ENCODE data around the gene RAVER2. TPM values are rescaled to one million over a fixed set of nuclear protein-coding genes. Genes with fewer than 3 reads are reported as not detected.
A peak's percentile ranks its signal among the peaks of the same experiment; 100 is the strongest.

Gene RAVER2
- total and polyA plus RNA-seq, 2 experiments from 2014 or later, result 7.8 to 24.6 TPM

DNA sequence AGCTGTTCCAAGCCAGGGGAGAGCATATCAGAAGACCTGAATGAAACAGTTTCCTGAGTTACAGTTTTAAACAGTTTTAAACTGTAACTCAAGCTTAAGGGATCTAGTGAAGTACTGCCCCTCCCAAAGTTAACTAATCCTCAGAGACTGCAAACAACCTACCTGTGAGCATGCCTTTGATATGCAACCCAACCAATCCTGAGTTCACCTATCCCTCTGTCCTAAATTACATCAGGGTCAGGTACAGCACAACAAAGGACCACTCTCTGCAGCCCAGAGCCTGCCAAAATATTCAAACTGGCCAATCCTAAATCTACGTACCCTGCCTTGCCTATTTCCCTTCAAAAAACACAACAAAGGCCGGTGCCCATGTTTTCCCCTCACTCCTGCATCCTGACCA is 32.8 kb upstream of the RAVER2 start:
- H3K27me3 Mint-ChIP-seq (ENCODE audit: insufficient read depth, low read depth, poor library complexity), result no peaks in the 10 kb centered on the region
- Histone ChIP-seq H3K36me3 (ENCODE audit: insufficient read depth) (no peaks in the 10 kb centered on the region), H3K4me1 (ENCODE audit: insufficient read depth) (peaks cover 8% of the 10 kb centered on the region; the same call in 1 of the 2 replicates), H3K27me3 (ENCODE audit: insufficient read depth) (no peaks in the 10 kb centered on the region), H3K4me3 (no peak overlapping the region), H3K4me2 (no peak overlapping the region), H2AFZ (peak overlapping the region; percentile 90), H3F3A (replicated peaks; ENCODE audit: low read depth) (no peaks in the 10 kb centered on the region), H3K79me2 (replicated peaks; ENCODE audit: insufficient read depth) (no peaks in the 10 kb centered on the region), H3K9me2 (ENCODE audit: insufficient read depth) (no peaks in the 10 kb centered on the region), H3K27ac (ENCODE audit: low read depth) (no peak overlapping the region), H4K20me1 (replicated peaks; ENCODE audit: insufficient read depth) (no peaks in the 10 kb centered on the region)
- no peak overlapping the region; the same call in 1 of the 2 replicates for H3K27ac Mint-ChIP-seq
- no peak overlapping the region for H3K4me3 Mint-ChIP-seq
- no peak for DNase-seq (ENCODE audit: low spot score)
- peak; percentile 94 for ATAC-seq
- H3K36me3 Mint-ChIP-seq (ENCODE audit: low read depth), result no peaks in the 10 kb centered on the region
- H3K4me1 Mint-ChIP-seq, result peaks cover 8% of the 10 kb centered on the region
- TF ChIP-seq EZH2 (IDR thresholded peaks at IDR 0.05; ENCODE audit: low read depth, unreplicated experiment) (no peak), CREB1 (CRISPR knock-in tag; IDR thresholded peaks at IDR 0.05; ENCODE audit: low read depth) (no peak), EZH2phosphoT487 (IDR thresholded peaks at IDR 0.05; ENCODE audit: unreplicated experiment) (no peak), ZNF114 (CRISPR knock-in tag; IDR thresholded peaks at IDR 0.05) (no peak), STAT1 (IDR thresholded peaks at IDR 0.05; ENCODE audit: unreplicated experiment) (no peak), NANOG (IDR thresholded peaks at IDR 0.05; ENCODE audit: borderline replicate concordance) (no peak), JUNB (IDR thresholded peaks at IDR 0.05; ENCODE audit: unreplicated experiment) (no peak), ZNF331 (CRISPR knock-in tag; IDR thresholded peaks at IDR 0.05; ENCODE audit: low read depth) (no peak), POLR2AphosphoS5 (IDR thresholded peaks at IDR 0.05; ENCODE audit: low read depth) (no peak)
- TF ChIP-seq, protein P1, sequence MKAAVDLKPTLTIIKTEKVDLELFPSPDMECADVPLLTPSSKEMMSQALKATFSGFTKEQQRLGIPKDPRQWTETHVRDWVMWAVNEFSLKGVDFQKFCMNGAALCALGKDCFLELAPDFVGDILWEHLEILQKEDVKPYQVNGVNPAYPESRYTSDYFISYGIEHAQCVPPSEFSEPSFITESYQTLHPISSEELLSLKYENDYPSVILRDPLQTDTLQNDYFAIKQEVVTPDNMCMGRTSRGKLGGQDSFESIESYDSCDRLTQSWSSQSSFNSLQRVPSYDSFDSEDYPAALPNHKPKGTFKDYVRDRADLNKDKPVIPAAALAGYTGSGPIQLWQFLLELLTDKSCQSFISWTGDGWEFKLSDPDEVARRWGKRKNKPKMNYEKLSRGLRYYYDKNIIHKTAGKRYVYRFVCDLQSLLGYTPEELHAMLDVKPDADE (IDR thresholded peaks at IDR 0.05), result no peak
- TF ChIP-seq, protein P2, sequence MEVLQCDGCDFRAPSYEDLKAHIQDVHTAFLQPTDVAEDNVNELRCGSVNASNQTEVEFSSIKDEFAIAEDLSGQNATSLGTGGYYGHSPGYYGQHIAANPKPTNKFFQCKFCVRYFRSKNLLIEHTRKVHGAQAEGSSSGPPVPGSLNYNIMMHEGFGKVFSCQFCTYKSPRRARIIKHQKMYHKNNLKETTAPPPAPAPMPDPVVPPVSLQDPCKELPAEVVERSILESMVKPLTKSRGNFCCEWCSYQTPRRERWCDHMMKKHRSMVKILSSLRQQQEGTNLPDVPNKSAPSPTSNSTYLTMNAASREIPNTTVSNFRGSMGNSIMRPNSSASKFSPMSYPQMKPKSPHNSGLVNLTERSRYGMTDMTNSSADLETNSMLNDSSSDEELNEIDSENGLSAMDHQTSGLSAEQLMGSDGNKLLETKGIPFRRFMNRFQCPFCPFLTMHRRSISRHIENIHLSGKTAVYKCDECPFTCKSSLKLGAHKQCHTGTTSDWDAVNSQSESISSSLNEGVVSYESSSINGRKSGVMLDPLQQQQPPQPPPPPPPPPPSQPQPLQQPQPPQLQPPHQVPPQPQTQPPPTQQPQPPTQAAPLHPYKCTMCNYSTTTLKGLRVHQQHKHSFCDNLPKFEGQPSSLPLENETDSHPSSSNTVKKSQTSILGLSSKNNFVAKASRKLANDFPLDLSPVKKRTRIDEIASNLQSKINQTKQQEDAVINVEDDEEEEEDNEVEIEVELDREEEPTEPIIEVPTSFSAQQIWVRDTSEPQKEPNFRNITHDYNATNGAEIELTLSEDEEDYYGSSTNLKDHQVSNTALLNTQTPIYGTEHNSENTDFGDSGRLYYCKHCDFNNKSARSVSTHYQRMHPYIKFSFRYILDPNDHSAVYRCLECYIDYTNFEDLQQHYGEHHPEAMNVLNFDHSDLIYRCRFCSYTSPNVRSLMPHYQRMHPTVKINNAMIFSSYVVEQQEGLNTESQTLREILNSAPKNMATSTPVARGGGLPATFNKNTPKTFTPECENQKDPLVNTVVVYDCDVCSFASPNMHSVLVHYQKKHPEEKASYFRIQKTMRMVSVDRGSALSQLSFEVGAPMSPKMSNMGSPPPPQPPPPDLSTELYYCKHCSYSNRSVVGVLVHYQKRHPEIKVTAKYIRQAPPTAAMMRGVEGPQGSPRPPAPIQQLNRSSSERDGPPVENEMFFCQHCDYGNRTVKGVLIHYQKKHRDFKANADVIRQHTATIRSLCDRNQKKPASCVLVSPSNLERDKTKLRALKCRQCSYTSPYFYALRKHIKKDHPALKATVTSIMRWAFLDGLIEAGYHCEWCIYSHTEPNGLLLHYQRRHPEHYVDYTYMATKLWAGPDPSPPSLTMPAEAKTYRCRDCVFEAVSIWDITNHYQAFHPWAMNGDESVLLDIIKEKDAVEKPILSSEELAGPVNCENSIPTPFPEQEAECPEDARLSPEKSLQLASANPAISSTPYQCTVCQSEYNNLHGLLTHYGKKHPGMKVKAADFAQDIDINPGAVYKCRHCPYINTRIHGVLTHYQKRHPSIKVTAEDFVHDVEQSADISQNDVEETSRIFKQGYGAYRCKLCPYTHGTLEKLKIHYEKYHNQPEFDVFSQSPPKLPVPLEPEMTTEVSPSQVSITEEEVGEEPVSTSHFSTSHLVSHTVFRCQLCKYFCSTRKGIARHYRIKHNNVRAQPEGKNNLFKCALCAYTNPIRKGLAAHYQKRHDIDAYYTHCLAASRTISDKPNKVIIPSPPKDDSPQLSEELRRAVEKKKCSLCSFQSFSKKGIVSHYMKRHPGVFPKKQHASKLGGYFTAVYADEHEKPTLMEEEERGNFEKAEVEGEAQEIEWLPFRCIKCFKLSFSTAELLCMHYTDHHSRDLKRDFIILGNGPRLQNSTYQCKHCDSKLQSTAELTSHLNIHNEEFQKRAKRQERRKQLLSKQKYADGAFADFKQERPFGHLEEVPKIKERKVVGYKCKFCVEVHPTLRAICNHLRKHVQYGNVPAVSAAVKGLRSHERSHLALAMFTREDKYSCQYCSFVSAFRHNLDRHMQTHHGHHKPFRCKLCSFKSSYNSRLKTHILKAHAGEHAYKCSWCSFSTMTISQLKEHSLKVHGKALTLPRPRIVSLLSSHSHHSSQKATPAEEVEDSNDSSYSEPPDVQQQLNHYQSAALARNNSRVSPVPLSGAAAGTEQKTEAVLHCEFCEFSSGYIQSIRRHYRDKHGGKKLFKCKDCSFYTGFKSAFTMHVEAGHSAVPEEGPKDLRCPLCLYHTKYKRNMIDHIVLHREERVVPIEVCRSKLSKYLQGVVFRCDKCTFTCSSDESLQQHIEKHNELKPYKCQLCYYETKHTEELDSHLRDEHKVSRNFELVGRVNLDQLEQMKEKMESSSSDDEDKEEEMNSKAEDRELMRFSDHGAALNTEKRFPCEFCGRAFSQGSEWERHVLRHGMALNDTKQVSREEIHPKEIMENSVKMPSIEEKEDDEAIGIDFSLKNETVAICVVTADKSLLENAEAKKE (CRISPR knock-in tag; IDR thresholded peaks at IDR 0.05), result no peak
- TF ChIP-seq, protein P3, sequence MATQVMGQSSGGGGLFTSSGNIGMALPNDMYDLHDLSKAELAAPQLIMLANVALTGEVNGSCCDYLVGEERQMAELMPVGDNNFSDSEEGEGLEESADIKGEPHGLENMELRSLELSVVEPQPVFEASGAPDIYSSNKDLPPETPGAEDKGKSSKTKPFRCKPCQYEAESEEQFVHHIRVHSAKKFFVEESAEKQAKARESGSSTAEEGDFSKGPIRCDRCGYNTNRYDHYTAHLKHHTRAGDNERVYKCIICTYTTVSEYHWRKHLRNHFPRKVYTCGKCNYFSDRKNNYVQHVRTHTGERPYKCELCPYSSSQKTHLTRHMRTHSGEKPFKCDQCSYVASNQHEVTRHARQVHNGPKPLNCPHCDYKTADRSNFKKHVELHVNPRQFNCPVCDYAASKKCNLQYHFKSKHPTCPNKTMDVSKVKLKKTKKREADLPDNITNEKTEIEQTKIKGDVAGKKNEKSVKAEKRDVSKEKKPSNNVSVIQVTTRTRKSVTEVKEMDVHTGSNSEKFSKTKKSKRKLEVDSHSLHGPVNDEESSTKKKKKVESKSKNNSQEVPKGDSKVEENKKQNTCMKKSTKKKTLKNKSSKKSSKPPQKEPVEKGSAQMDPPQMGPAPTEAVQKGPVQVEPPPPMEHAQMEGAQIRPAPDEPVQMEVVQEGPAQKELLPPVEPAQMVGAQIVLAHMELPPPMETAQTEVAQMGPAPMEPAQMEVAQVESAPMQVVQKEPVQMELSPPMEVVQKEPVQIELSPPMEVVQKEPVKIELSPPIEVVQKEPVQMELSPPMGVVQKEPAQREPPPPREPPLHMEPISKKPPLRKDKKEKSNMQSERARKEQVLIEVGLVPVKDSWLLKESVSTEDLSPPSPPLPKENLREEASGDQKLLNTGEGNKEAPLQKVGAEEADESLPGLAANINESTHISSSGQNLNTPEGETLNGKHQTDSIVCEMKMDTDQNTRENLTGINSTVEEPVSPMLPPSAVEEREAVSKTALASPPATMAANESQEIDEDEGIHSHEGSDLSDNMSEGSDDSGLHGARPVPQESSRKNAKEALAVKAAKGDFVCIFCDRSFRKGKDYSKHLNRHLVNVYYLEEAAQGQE (IDR thresholded peaks at IDR 0.05; ENCODE audit: unreplicated experiment), result no peak
- TF ChIP-seq, protein P4, sequence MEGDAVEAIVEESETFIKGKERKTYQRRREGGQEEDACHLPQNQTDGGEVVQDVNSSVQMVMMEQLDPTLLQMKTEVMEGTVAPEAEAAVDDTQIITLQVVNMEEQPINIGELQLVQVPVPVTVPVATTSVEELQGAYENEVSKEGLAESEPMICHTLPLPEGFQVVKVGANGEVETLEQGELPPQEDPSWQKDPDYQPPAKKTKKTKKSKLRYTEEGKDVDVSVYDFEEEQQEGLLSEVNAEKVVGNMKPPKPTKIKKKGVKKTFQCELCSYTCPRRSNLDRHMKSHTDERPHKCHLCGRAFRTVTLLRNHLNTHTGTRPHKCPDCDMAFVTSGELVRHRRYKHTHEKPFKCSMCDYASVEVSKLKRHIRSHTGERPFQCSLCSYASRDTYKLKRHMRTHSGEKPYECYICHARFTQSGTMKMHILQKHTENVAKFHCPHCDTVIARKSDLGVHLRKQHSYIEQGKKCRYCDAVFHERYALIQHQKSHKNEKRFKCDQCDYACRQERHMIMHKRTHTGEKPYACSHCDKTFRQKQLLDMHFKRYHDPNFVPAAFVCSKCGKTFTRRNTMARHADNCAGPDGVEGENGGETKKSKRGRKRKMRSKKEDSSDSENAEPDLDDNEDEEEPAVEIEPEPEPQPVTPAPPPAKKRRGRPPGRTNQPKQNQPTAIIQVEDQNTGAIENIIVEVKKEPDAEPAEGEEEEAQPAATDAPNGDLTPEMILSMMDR (conservative IDR thresholded peaks at IDR 0.05; ENCODE audit: low read depth in 2 of 2), result no peak
- no peaks in the 10 kb centered on the region for H3K9me3 Mint-ChIP-seq

All from GM23338 (cell line).